A673 (cell line): ENCODE data around the gene N4BP3. TPM values are rescaled to one million over a fixed set of nuclear protein-coding genes. Genes with fewer than 3 reads are reported as not detected.

Experiments used
- BruUV-seq: library from RNA; stranded (reverse); fragments of 400-500 nt; replicated peaks from 2 replicates; lab custom pipeline; 2021; lab: Mats Ljungman, UMichigan
- CTCF ChIA-PET: fragments of 300-600 bp; sonication (Branson Sonifier 250); formaldehyde crosslinking; loops from one replicate; lab custom pipeline; 2022; ENCODE audit warnings: antibody characterized with exemption; lab: Charles Lee
- POLR2A ChIA-PET: fragments of 300-600 bp; sonication (Branson Sonifier 250); formaldehyde crosslinking; loops from one replicate; lab custom pipeline; 2022; ENCODE audit warnings: antibody characterized with exemption; ENCODE audit not compliant: low non-redundant PET; lab: Charles Lee
- DNase-seq: peaks from one replicate; pipeline ENCODE4 v3.0.0-alpha.2; 2015; ENCODE audit warnings: low spot score
- H3K27ac ChIP-seq: fragments of 200-600 bp; sonication (generic); 2 replicates; pipeline ENCODE4 v1.5.1; 2016; ENCODE audit warnings: mixed run types, low read depth, mild to moderate bottlenecking, mixed read lengths, antibody characterized with exemption, low read length; ENCODE audit not compliant: poor library complexity, severe bottlenecking
- H3K27me3 ChIP-seq: fragments of 200-600 bp; sonication (generic); replicated peaks from 2 replicates; pipeline ENCODE4 v1.6.1; 2017; ENCODE audit warnings: mixed run types, low read depth, mild to moderate bottlenecking, mixed read lengths, antibody characterized with exemption, low read length; ENCODE audit not compliant: insufficient read depth, poor library complexity
- H3K36me3 ChIP-seq: fragments of 200-600 bp; sonication (generic); 2 replicates; pipeline ENCODE4 v1.6.1; 2016; ENCODE audit warnings: mixed run types, mild to moderate bottlenecking, mixed read lengths, antibody characterized with exemption, low read length; ENCODE audit not compliant: insufficient read depth, poor library complexity, severe bottlenecking
- H3K4me1 ChIP-seq: fragments of 200-600 bp; sonication (generic); 2 replicates; pipeline ENCODE4 v1.6.1; 2017; ENCODE audit warnings: mixed run types, mild to moderate bottlenecking, mixed read lengths, antibody characterized with exemption, low read length; ENCODE audit not compliant: insufficient read depth, poor library complexity, severe bottlenecking
- H3K4me3 ChIP-seq: fragments of 200-600 bp; sonication (generic); 2 replicates; pipeline ENCODE4 v1.5.1; 2016; ENCODE audit warnings: low read depth, mixed run types, mild to moderate bottlenecking, mixed read lengths, low read length; ENCODE audit not compliant: poor library complexity, severe bottlenecking
- H3K9me3 ChIP-seq: fragments of 200-600 bp; sonication (generic); 2 replicates; pipeline ENCODE4 v1.6.1; 2016; ENCODE audit warnings: mixed run types, low read depth, mild to moderate bottlenecking, mixed read lengths, antibody characterized with exemption, low read length; ENCODE audit not compliant: poor library complexity, severe bottlenecking
- CTCF ChIP-seq: fragments of 300-800, 200-600 bp; sonication (generic); conservative IDR thresholded peaks from 2 replicates; pipeline ENCODE4 v1.5.1; 2017; ENCODE audit warnings: low read depth, mild to moderate bottlenecking, antibody characterized with exemption, low read length, moderate library complexity, mixed read lengths
- EZH2 ChIP-seq: fragments of 200-600 bp; sonication (generic); IDR thresholded peaks from 2 replicates; pipeline ENCODE4 v1.6.1; 2017; ENCODE audit warnings: borderline replicate concordance, low read depth, mild to moderate bottlenecking, mixed read lengths, antibody characterized with exemption, low read length; ENCODE audit not compliant: poor library complexity, severe bottlenecking
- intact Hi-C: fragments of 100-400 bp; cut with micrococcal nuclease; formaldehyde crosslinking; loops from one replicate; pipeline ENCODE4 v1.10.0; 2022; ENCODE audit not compliant: unreplicated experiment
- total RNA-seq: library from RNA; stranded (reverse); gene quantifications from 2 replicates; pipeline ENCODE4 v1.2.3, GENCODE V29; 2021

N4BP3 gene
- total RNA-seq, 1 experiment from 2014 or later = 0.73 TPM

DNA sequence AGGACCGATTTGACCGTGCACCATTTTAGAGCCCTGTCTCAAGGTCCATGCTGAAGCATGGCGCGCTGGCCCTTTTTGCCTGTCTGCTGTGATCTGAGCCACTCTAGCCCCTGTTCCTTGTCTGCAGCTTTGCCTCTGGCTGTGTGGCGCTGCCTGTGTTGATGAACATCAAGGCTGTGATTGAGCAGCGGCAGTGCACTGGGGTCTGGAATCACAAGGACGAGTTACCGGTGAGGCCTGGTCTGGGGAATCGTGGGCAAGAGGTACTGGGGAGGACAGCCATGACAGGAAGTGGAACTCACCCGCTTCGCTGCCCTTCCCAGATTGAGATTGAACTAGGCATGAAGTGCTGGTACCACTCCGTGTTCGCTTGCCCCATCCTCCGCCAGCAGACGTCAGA lies 34.1 kb downstream of the N4BP3 start:
- Histone ChIP-seq H3K36me3 (peaks cover 76% of the 10 kb centered on the region), H3K4me1 (peaks cover 4% of the 10 kb centered on the region), H3K27ac (no peak overlapping the region), H3K27me3 (no peaks in the 10 kb centered on the region), H3K9me3 (no peaks in the 10 kb centered on the region), H3K4me3 (no peak overlapping the region)
- DNase-seq = no peak
- TF ChIP-seq CTCF = no peak
- intact Hi-C loops = no loop called here
- no TSS peak for BruUV-seq
- CTCF ChIA-PET = no interaction called here
- POLR2A ChIA-PET = no interaction called here

DNA sequence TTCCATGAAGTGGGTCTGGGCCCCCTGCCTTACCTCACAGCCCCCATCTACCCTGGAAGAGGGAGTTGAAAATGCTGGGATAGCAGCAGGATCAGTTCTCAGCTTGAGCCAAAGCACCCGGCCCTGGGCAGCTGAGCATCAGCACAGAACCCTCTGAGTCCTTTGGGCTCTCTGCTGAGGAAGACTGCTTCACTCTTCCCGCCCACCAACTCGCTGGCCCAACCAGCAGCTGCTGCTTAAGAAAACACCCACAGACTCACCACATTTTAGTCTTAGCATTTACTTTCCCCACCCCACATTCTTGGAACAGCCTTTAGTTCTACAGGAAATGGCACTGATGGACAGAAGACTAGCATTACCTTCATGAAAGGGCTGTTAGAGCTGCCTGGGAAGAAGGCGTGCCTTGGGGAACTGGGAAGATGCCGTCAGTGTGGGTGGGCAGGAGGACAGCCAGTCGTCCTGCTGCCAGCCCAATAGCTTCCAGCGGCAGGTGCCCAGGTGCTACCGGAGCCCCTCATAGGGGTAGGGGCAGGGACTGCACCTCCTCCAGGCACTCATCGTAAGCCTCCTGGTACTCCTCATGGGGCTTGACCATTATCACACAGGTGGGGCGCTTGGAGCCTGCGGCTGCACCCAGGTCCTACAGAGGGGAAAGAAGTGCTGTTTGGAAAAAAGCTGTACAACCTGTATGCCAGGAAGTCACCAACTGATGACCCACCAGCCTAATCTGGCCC lies 36.0 kb downstream of the N4BP3 start:
- CTCF ChIA-PET = no interaction called here
- Histone ChIP-seq H3K36me3 (peaks cover 63% of the 10 kb centered on the region), H3K9me3 (no peaks in the 10 kb centered on the region), H3K27me3 (no peaks in the 10 kb centered on the region), H3K4me1 (peaks cover 8% of the 10 kb centered on the region), H3K4me3 (no peak overlapping the region), H3K27ac (peak overlapping the region; percentile 37)
- POLR2A ChIA-PET = no interaction called here
- intact Hi-C loops = no loop called here
- no peak for DNase-seq
- TF ChIP-seq EZH2 (no peak), CTCF (no peak)
- no TSS peak for BruUV-seq

GRCh38 chr5:178150977-178151734 lies 37.8 kb downstream of the N4BP3 start:
- H3K9me3 ChIP-seq = no peaks in the 10 kb centered on the region
- POLR2A ChIA-PET = no interaction called here
- H3K27ac ChIP-seq = peak overlapping the region; percentile 23
- no peak overlapping the region for H3K4me3 ChIP-seq
- H3K36me3 ChIP-seq = peaks cover 55% of the 10 kb centered on the region
- DNase-seq = no peak
- BruUV-seq = no TSS peak
- CTCF ChIA-PET = no interaction called here
- no peaks in the 10 kb centered on the region for H3K27me3 ChIP-seq
- peaks cover 8% of the 10 kb centered on the region for H3K4me1 ChIP-seq
- TF ChIP-seq CTCF (no peak), EZH2 (no peak)
- intact Hi-C loops = no loop called here
